ENCODE measurements around the gene ST6GALNAC3. TPM values are rescaled to one million over a fixed set of nuclear protein-coding genes. Genes with fewer than 3 reads are reported as not detected.

ST6GALNAC3 gene
- total RNA-seq, 4 donors from 2014 or later = 1.00 to 5.7 (median 1.9) TPM; not detected in 1

DNA sequence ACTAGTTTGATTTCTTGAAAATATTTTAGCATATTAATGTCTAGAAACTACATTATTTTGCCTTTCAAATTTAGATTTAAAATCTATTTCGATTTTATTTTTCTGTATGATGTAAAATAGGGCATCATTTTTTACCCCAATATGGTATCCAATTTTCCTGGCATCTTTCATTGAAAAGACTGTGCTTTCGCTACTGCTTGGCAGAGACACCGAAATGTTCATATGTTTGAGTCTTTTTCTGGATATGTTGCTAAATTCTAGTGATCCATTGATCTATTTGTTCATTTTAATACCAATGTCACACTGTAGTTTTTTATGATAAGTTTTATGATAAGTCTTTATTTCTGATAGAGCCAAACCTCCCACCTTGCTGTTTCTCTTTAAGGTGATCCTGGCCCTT lies 24.3 kb downstream of the ST6GALNAC3 start:
- DNase-seq = no peak
- 85 to 92% methylated on average over 3 of the region's 3 CpGs for WGBS, 2 donors (ENCODE audit: low coverage in 1 of 2)
- Histone ChIP-seq H3K36me3 (no peaks in the 10 kb centered on the region), H3K27me3 (no peaks in the 10 kb centered on the region), H3K4me1 (no peaks in the 10 kb centered on the region), H3K4me3 (no peak overlapping the region), H3K9me3 (no peaks in the 10 kb centered on the region), H3K27ac (no peak overlapping the region)
- in situ Hi-C loops (cut with MboI; ENCODE audit: low pct_ligation_motif_present in 1 of 4, low pct_unique_long_range_greater_than_20kb in 1 of 4, low sequenced_read_pairs in 3 of 4) = no loop called here
- TF ChIP-seq EP300 (IDR thresholded peaks at IDR 0.05; ENCODE audit: low read depth) (no peak), POLR2A (IDR thresholded peaks at IDR 0.05) (no peak), POLR2AphosphoS5 (IDR thresholded peaks at IDR 0.05) (no peak)
- TF ChIP-seq, protein P1, sequence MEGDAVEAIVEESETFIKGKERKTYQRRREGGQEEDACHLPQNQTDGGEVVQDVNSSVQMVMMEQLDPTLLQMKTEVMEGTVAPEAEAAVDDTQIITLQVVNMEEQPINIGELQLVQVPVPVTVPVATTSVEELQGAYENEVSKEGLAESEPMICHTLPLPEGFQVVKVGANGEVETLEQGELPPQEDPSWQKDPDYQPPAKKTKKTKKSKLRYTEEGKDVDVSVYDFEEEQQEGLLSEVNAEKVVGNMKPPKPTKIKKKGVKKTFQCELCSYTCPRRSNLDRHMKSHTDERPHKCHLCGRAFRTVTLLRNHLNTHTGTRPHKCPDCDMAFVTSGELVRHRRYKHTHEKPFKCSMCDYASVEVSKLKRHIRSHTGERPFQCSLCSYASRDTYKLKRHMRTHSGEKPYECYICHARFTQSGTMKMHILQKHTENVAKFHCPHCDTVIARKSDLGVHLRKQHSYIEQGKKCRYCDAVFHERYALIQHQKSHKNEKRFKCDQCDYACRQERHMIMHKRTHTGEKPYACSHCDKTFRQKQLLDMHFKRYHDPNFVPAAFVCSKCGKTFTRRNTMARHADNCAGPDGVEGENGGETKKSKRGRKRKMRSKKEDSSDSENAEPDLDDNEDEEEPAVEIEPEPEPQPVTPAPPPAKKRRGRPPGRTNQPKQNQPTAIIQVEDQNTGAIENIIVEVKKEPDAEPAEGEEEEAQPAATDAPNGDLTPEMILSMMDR (IDR thresholded peaks at IDR 0.05) = no peak
- intact Hi-C loops (cut with DNase I; ENCODE audit: low total_unique reads) = no loop called here

DNA sequence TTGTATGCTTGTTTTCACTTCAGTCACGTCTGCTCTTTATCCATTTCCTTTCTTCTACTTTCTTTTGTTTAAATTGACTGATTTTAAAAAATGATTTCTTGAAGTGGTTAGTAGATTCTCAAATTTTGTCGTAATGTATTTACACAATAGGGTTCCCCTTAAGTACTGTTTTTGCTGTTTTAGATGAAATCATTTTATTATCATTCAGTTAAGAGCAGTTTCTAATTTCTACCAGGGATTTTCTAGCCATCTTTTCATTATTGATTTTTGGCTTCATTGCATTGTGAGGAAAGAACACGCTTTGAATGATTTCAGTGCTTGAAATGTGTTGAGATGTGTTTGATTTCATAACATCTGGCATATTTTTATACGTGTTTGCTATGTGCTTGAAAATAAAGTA lies 27.0 kb downstream of the ST6GALNAC3 start:
- TF ChIP-seq, protein P1 (IDR thresholded peaks at IDR 0.05) = no peak
- TF ChIP-seq POLR2A (IDR thresholded peaks at IDR 0.05) (no peak), POLR2AphosphoS5 (IDR thresholded peaks at IDR 0.05) (no peak), EP300 (IDR thresholded peaks at IDR 0.05; ENCODE audit: low read depth) (no peak)
- no peaks in the 10 kb centered on the region for H3K4me1 ChIP-seq
- WGBS, 2 donors (ENCODE audit: low coverage in 1 of 2) = 71 to 80% methylated on average over 4 of the region's 4 CpGs
- no peak for DNase-seq
- H3K27ac ChIP-seq = no peak overlapping the region
- intact Hi-C loops (cut with DNase I; ENCODE audit: low total_unique reads) (no loop called here), in situ Hi-C loops (cut with MboI; ENCODE audit: low pct_ligation_motif_present in 1 of 4, low pct_unique_long_range_greater_than_20kb in 1 of 4, low sequenced_read_pairs in 3 of 4) (no loop called here)
- H3K4me3 ChIP-seq = no peak overlapping the region
- no peaks in the 10 kb centered on the region for H3K9me3 ChIP-seq
- H3K36me3 ChIP-seq = no peaks in the 10 kb centered on the region
- H3K27me3 ChIP-seq = no peaks in the 10 kb centered on the region

DNA sequence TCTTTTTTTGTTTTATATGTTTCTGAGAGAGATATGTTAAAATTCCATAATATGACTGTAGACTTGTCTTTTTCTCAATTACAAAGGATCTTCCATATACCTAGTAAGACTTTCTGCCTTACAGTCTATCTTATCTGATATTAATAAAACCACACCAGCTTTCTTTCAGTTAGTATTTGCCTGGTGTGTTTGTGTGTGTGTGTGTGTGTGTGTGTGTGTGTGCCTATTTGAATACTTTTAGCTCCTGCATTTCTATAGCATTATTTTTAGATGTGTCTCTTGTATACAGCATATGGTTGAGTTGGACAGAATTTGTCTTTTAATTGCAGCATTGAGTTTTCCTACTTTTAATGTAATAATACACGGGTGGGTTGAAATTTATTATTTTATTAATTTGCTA lies 27.5 kb downstream of the ST6GALNAC3 start:
- WGBS, 2 donors (ENCODE audit: low coverage in 1 of 2) = 75 to 88% methylated on average over 1 of the region's 1 CpG
- H3K4me3 ChIP-seq = no peak overlapping the region
- DNase-seq = no peak
- H3K9me3 ChIP-seq = no peaks in the 10 kb centered on the region
- no peak for TF ChIP-seq POLR2A (IDR thresholded peaks at IDR 0.05)
- TF ChIP-seq, protein P1 (IDR thresholded peaks at IDR 0.05) = no peak
- no peak for TF ChIP-seq EP300 (IDR thresholded peaks at IDR 0.05; ENCODE audit: low read depth)
- no peak for TF ChIP-seq POLR2AphosphoS5 (IDR thresholded peaks at IDR 0.05)
- in situ Hi-C loops (cut with MboI; ENCODE audit: low pct_ligation_motif_present in 1 of 4, low pct_unique_long_range_greater_than_20kb in 1 of 4, low sequenced_read_pairs in 3 of 4) = no loop called here
- no peaks in the 10 kb centered on the region for H3K4me1 ChIP-seq
- intact Hi-C loops (cut with DNase I; ENCODE audit: low total_unique reads) = no loop called here
- no peaks in the 10 kb centered on the region for H3K36me3 ChIP-seq
- H3K27me3 ChIP-seq = no peaks in the 10 kb centered on the region
- no peak overlapping the region for H3K27ac ChIP-seq

DNA sequence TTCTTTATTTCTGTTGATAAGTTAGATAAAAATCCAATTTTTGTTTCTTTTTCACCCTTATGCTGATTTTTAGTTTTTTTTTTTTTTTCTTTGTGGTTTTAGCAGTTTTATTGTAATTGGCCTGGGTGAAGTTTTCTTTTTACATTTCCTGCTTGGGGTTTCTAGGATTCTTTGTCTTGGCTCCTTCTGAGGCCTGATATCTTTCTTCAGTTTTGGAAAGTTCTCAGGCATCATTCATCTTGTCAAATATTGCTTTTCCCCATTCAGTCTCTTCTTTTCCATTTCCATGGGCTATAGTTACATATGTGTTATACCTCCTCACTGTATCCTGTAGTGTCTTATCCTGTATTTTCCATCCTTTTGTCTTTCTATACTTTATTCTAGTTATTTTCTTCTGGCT lies 28.5 kb downstream of the ST6GALNAC3 start:
- no peaks in the 10 kb centered on the region for H3K36me3 ChIP-seq
- TF ChIP-seq POLR2A (IDR thresholded peaks at IDR 0.05) = no peak
- TF ChIP-seq, protein P1 (IDR thresholded peaks at IDR 0.05) = no peak
- no peak for TF ChIP-seq POLR2AphosphoS5 (IDR thresholded peaks at IDR 0.05)
- no peak for TF ChIP-seq EP300 (IDR thresholded peaks at IDR 0.05; ENCODE audit: low read depth)
- H3K9me3 ChIP-seq = no peaks in the 10 kb centered on the region
- intact Hi-C loops (cut with DNase I; ENCODE audit: low total_unique reads) (no loop called here), in situ Hi-C loops (cut with MboI; ENCODE audit: low pct_ligation_motif_present in 1 of 4, low pct_unique_long_range_greater_than_20kb in 1 of 4, low sequenced_read_pairs in 3 of 4) (no loop called here)
- H3K4me1 ChIP-seq = no peaks in the 10 kb centered on the region
- H3K27me3 ChIP-seq = no peaks in the 10 kb centered on the region
- H3K4me3 ChIP-seq = no peak overlapping the region
- H3K27ac ChIP-seq = no peak overlapping the region
- DNase-seq = no peak
